ENCODE results near the gene PCDHGA8.

Gene PCDHGA8

GRCh38 chr5:141437221-141437620 lies 44.8 kb downstream of the PCDHGA8 start:
- no peak for DNase-seq

- no peak for DNase-seq
Measured at GRCh38 chr5:141439411-141440141, 47.1 kb downstream of the PCDHGA8 start.

- DNase-seq: no peak
Measured at GRCh38 chr5:141440341-141440740, 47.9 kb downstream of the PCDHGA8 start.

GRCh38 chr5:141441571-141442170 lies 49.2 kb downstream of the PCDHGA8 start:
- DNase-seq: no peak

Measured in NCI-H69 (cell line).